Measurements from ENCODE around the gene JMJD6. TPM values are rescaled to one million over a fixed set of nuclear protein-coding genes. Genes with fewer than 3 reads are reported as not detected.

The JMJD6 gene
- total RNA-seq, 2 donors from 2014 or later, result 32.4 to 36.1 TPM

- H3K27me3 ChIP-seq (replicated peaks; ENCODE audit: insufficient read depth), result no peaks in the 10 kb centered on the region
- H3K4me3 ChIP-seq, result no peak overlapping the region
- H3K4me1 ChIP-seq (ENCODE audit: control insufficient read depth in 1 of 2, low read depth in 2 of 2), result peaks cover 0 to 13% of the 10 kb centered on the region in 2 donors
- no peaks in the 10 kb centered on the region for H3K9me3 ChIP-seq
- no peak overlapping the region for H3K27ac ChIP-seq
- DNase-seq (ENCODE audit: low spot score), result no peak
- H3K36me3 ChIP-seq, result peaks cover 15% of the 10 kb centered on the region
- no peak for ATAC-seq (ENCODE audit: insufficient number of reproducible peaks, low FRiP score, low read depth)
- TF ChIP-seq CTCF (IDR thresholded peaks at IDR 0.05), result no peak
Observed at GRCh38 chr17:76677406-76677805, 49.0 kb downstream of the JMJD6 start.

GRCh38 chr17:76676629-76677028 lies 49.8 kb downstream of the JMJD6 start:
- ATAC-seq (ENCODE audit: insufficient number of reproducible peaks, low FRiP score, low read depth), result no peak
- Histone ChIP-seq H3K4me3 (no peak overlapping the region), H3K9me3 (no peaks in the 10 kb centered on the region), H3K27me3 (replicated peaks; ENCODE audit: insufficient read depth) (no peaks in the 10 kb centered on the region), H3K27ac (no peak overlapping the region), H3K36me3 (peaks cover 15% of the 10 kb centered on the region), H3K4me1 (ENCODE audit: control insufficient read depth in 1 of 2, low read depth in 2 of 2) (peaks cover 0 to 10% of the 10 kb centered on the region in 2 donors)
- no peak for TF ChIP-seq CTCF (IDR thresholded peaks at IDR 0.05)
- no peak for DNase-seq (ENCODE audit: low spot score)

- no peak for DNase-seq (ENCODE audit: low spot score)
- peaks cover 0 to 8% of the 10 kb centered on the region in 2 donors for H3K4me1 ChIP-seq (ENCODE audit: control insufficient read depth in 1 of 2, low read depth in 2 of 2)
- H3K27me3 ChIP-seq (replicated peaks; ENCODE audit: insufficient read depth), result no peaks in the 10 kb centered on the region
- H3K9me3 ChIP-seq, result no peaks in the 10 kb centered on the region
- no peak overlapping the region for H3K27ac ChIP-seq
- no peak overlapping the region for H3K4me3 ChIP-seq
- peaks cover 12% of the 10 kb centered on the region for H3K36me3 ChIP-seq
- no peak for ATAC-seq (ENCODE audit: insufficient number of reproducible peaks, low FRiP score, low read depth)
- TF ChIP-seq CTCF (IDR thresholded peaks at IDR 0.05), result no peak
Observed at GRCh38 chr17:76675648-76676047, 50.8 kb downstream of the JMJD6 start.

GRCh38 chr17:76674600-76674999 lies 51.8 kb downstream of the JMJD6 start:
- Histone ChIP-seq H3K4me1 (ENCODE audit: control insufficient read depth in 1 of 2, low read depth in 2 of 2) (peaks cover 0 to 8% of the 10 kb centered on the region in 2 donors), H3K36me3 (peaks cover 9% of the 10 kb centered on the region), H3K27me3 (replicated peaks; ENCODE audit: insufficient read depth) (no peaks in the 10 kb centered on the region), H3K4me3 (no peak overlapping the region), H3K9me3 (no peaks in the 10 kb centered on the region), H3K27ac (no peak overlapping the region)
- TF ChIP-seq CTCF (IDR thresholded peaks at IDR 0.05), result no peak
- ATAC-seq (ENCODE audit: insufficient number of reproducible peaks, low FRiP score, low read depth), result no peak
- no peak for DNase-seq (ENCODE audit: low spot score)

GRCh38 chr17:76673729-76674128 lies 52.7 kb downstream of the JMJD6 start:
- TF ChIP-seq CTCF (IDR thresholded peaks at IDR 0.05), result no peak
- DNase-seq (ENCODE audit: low spot score), result no peak
- ATAC-seq (ENCODE audit: insufficient number of reproducible peaks, low FRiP score, low read depth), result no peak
- peaks cover 0 to 8% of the 10 kb centered on the region in 2 donors for H3K4me1 ChIP-seq (ENCODE audit: control insufficient read depth in 1 of 2, low read depth in 2 of 2)
- peaks cover 9% of the 10 kb centered on the region for H3K36me3 ChIP-seq
- H3K27ac ChIP-seq, result no peak overlapping the region
- H3K27me3 ChIP-seq (replicated peaks; ENCODE audit: insufficient read depth), result no peaks in the 10 kb centered on the region
- no peaks in the 10 kb centered on the region for H3K9me3 ChIP-seq
- no peak overlapping the region for H3K4me3 ChIP-seq

Measured in thoracic aorta (tissue), 2 donors.